ENCODE data around the gene RHOA. TPM values are rescaled to one million over a fixed set of nuclear protein-coding genes. Genes with fewer than 3 reads are reported as not detected.

RHOA gene
- total and polyA plus RNA-seq, 2 of the 13 experiments (the other 11 are each of a cell fraction or from before 2014, with no cell fraction given): 131 to 177 TPM

- TF ChIP-seq ZNF280D (CRISPR knock-in tag; IDR thresholded peaks at IDR 0.05) (peak; percentile 71; the same call in 1 of the 2 replicates), ZNF558 (CRISPR knock-in tag; IDR thresholded peaks at IDR 0.05; ENCODE audit: borderline replicate concordance) (no peak; the same call in 1 of the 2 replicates), NCOR1 (IDR thresholded peaks at IDR 0.05; ENCODE audit: borderline replicate concordance, low read length) (peak; percentile 29; the same call in 1 of the 2 replicates), RFX1 (IDR thresholded peaks at IDR 0.05) (no peak), MYC (CRISPR knock-in tag; IDR thresholded peaks at IDR 0.05; ENCODE audit: borderline replicate concordance) (peak; percentile 85), ZNF75D (CRISPR knock-in tag; IDR thresholded peaks at IDR 0.05; ENCODE audit: borderline replicate concordance) (no peak), ZNF713 (CRISPR knock-in tag; IDR thresholded peaks at IDR 0.05) (0 out of 2 replicates have a peak, but pooled peaks have one; percentile 64), AFF4 (CRISPR knock-in tag; IDR thresholded peaks at IDR 0.05) (no peak), DBP (CRISPR knock-in tag; IDR thresholded peaks at IDR 0.05; ENCODE audit: not compliant biosample characterization) (no peak), BCL3 (CRISPR knock-in tag; IDR thresholded peaks at IDR 0.05) (no peak), ZNF660 (CRISPR knock-in tag; IDR thresholded peaks at IDR 0.05; ENCODE audit: borderline replicate concordance, low read depth) (0 out of 2 replicates have a peak, but pooled peaks have one; percentile 52), IRF2 (CRISPR knock-in tag; IDR thresholded peaks at IDR 0.05) (peak; percentile 48; the same call in 1 of the 2 replicates), ZNF724P (CRISPR knock-in tag; IDR thresholded peaks at IDR 0.05; ENCODE audit: borderline replicate concordance) (peak; percentile 53; the same call in 1 of the 2 replicates), POLR2A (IDR thresholded peaks at IDR 0.05; ENCODE audit: insufficient read depth in 1 of 2, low read depth in 2 of 2, low read length in 2 of 2) (peak; percentile 96 to 99), CTCF (CRISPR knock-in tag; IDR thresholded peaks at IDR 0.05) (peak; percentile 32; the same call in 1 of the 2 replicates), ZNF460 (CRISPR knock-in tag; IDR thresholded peaks at IDR 0.05; ENCODE audit: borderline replicate concordance) (no peak), RFX5 (IDR thresholded peaks at IDR 0.05; ENCODE audit: low read depth, low read length) (no peak), HDAC1 (CRISPR knock-in tag; IDR thresholded peaks at IDR 0.05) (peak; percentile 76)
Observed at GRCh38 chr3:49411968-49412631, at the start of gene RHOA, which contains the start of gene TCTA (continued).
